NT2/D1 (cell line): ENCODE data around the gene KCNH6.

ENCODE experiments used
- DNase-seq: peaks from one replicate; pipeline ENCODE4 v3.0.0-alpha.2; 2011; ENCODE audit warnings: low read depth, low spot score
- H3K27me3 ChIP-seq: 2 replicates; pipeline ENCODE4 v1.6.0; 2011; ENCODE audit warnings: mild to moderate bottlenecking; ENCODE audit not compliant: insufficient read length, insufficient read depth
- H3K36me3 ChIP-seq: 2 replicates; pipeline ENCODE4 v1.6.1; 2011; ENCODE audit warnings: mild to moderate bottlenecking, low read length, mixed read lengths; ENCODE audit not compliant: insufficient read depth, insufficient read length
- H3K4me1 ChIP-seq: 2 replicates; pipeline ENCODE4 v1.5.1; 2011; ENCODE audit not compliant: insufficient read depth, insufficient read length
- H3K4me3 ChIP-seq: 2 replicates; pipeline ENCODE4 v1.5.1; 2011; ENCODE audit warnings: low read depth; ENCODE audit not compliant: insufficient read length
- H3K9ac ChIP-seq: 2 replicates; pipeline ENCODE4 v1.6.0; 2011; ENCODE audit warnings: low read depth; ENCODE audit not compliant: insufficient read length
- H3K9me3 ChIP-seq: 2 replicates; pipeline ENCODE4 v1.5.1; 2011; ENCODE audit warnings: mild to moderate bottlenecking, low read length; ENCODE audit not compliant: insufficient read depth
- SUZ12 ChIP-seq: IDR thresholded peaks from 2 replicates; pipeline ENCODE4 v1.6.1; 2011; ENCODE audit not compliant: insufficient read length, insufficient read depth; ENCODE audit errors: extremely low read depth
- YY1 ChIP-seq: IDR thresholded peaks from 2 replicates; pipeline ENCODE4 v1.6.1; 2011; ENCODE audit not compliant: insufficient read length, insufficient read depth
- ZNF274 ChIP-seq: IDR thresholded peaks from 2 replicates; pipeline ENCODE4 v1.6.1; 2011; ENCODE audit warnings: mild to moderate bottlenecking, low read depth, low read length

KCNH6 gene

GRCh38 chr17:63504261-63504660 is 18.9 kb upstream of the KCNH6 start:
- H3K27me3 ChIP-seq, result peaks cover 18% of the 10 kb centered on the region
- DNase-seq, result no peak
- H3K9me3 ChIP-seq, result no peaks in the 10 kb centered on the region; the same call in 1 of the 2 replicates
- no peaks in the 10 kb centered on the region for H3K4me1 ChIP-seq
- no peak overlapping the region for H3K9ac ChIP-seq
- H3K4me3 ChIP-seq, result no peak overlapping the region
- TF ChIP-seq SUZ12, result no peak
- TF ChIP-seq ZNF274, result no peak
- TF ChIP-seq YY1, result no peak
- H3K36me3 ChIP-seq, result no peaks in the 10 kb centered on the region

DNA sequence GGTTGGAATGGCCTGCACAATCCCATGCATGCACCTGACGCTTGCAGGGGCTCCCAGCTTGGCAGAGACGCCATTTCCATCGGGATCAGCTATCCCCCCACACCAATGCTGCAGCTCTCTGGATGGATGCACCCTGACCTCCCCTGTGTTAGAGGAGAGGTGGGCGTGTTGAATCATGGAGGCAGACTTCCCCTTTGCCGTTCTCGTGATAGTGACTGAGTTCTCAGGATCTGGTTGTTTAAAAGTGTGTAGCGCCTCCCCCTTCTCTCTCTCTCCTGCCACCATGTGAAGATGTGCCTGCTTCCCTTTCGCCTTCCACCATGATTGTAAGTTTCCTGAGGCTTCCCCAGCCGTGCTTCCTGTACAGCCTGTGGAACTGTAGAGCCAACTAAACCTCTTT is 17.8 kb upstream of the KCNH6 start:
- no peaks in the 10 kb centered on the region for H3K4me1 ChIP-seq
- no peaks in the 10 kb centered on the region; the same call in 1 of the 2 replicates for H3K9me3 ChIP-seq
- no peak overlapping the region for H3K9ac ChIP-seq
- H3K4me3 ChIP-seq, result no peak overlapping the region
- no peak for DNase-seq
- H3K27me3 ChIP-seq, result peaks cover 17% of the 10 kb centered on the region
- TF ChIP-seq SUZ12 (no peak), ZNF274 (no peak), YY1 (no peak)
- H3K36me3 ChIP-seq, result no peaks in the 10 kb centered on the region

GRCh38 chr17:63506627-63507026 is 16.5 kb upstream of the KCNH6 start:
- Histone ChIP-seq H3K9me3 (no peaks in the 10 kb centered on the region; the same call in 1 of the 2 replicates), H3K36me3 (no peaks in the 10 kb centered on the region), H3K4me1 (no peaks in the 10 kb centered on the region), H3K27me3 (peaks cover 6% of the 10 kb centered on the region), H3K4me3 (no peak overlapping the region), H3K9ac (no peak overlapping the region)
- no peak for DNase-seq
- TF ChIP-seq YY1, result no peak
- TF ChIP-seq ZNF274, result no peak
- no peak for TF ChIP-seq SUZ12

DNA sequence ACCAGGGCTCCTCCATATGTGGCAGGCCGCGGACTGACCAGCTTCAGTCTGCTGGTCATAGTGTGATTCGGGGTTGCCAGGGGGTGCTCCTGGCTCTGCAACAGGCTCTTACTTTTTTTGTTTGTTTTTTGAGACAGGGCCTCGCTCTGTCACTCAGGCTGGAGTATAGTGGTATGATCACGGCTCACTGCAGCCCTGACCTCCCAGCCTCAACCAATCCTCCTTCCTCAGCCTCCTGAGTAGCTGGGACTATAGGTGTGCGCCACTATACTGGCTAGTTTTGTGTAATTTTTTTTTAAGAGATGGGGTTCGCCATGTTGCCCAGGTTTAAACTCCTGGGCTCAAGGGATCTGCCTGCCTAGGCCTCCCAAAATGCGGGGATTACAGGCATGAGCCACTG is 11.8 kb upstream of the KCNH6 start:
- Histone ChIP-seq H3K9ac (no peak overlapping the region), H3K27me3 (peaks cover 11% of the 10 kb centered on the region)

GRCh38 chr17:63512388-63512787 is 10.8 kb upstream of the KCNH6 start:
- Histone ChIP-seq H3K27me3 (peaks cover 11% of the 10 kb centered on the region), H3K9me3 (no peaks in the 10 kb centered on the region), H3K4me3 (no peak overlapping the region), H3K9ac (no peak overlapping the region), H3K4me1 (no peaks in the 10 kb centered on the region), H3K36me3 (no peaks in the 10 kb centered on the region)
- DNase-seq, result no peak
- TF ChIP-seq ZNF274 (no peak), SUZ12 (no peak), YY1 (no peak)

More for the DNA sequence above, 11.8 kb upstream of the KCNH6 start:
- Histone ChIP-seq H3K4me1 (no peaks in the 10 kb centered on the region), H3K9me3 (no peaks in the 10 kb centered on the region), H3K4me3 (no peak overlapping the region), H3K36me3 (no peaks in the 10 kb centered on the region)
- no peak for DNase-seq
- TF ChIP-seq ZNF274, result no peak
- no peak for TF ChIP-seq SUZ12
- TF ChIP-seq YY1, result no peak

GRCh38 chr17:63512896-63513644 is 10.1 kb upstream of the KCNH6 start:
- Histone ChIP-seq H3K36me3 (no peaks in the 10 kb centered on the region), H3K27me3 (peaks cover 11% of the 10 kb centered on the region), H3K4me3 (no peak overlapping the region), H3K4me1 (no peaks in the 10 kb centered on the region), H3K9me3 (no peaks in the 10 kb centered on the region), H3K9ac (no peak overlapping the region)
- no peak for TF ChIP-seq ZNF274
- TF ChIP-seq YY1, result no peak
- no peak for TF ChIP-seq SUZ12
- DNase-seq, result no peak

- no peak for DNase-seq
- Histone ChIP-seq H3K27me3 (peaks cover 8% of the 10 kb centered on the region), H3K9me3 (no peaks in the 10 kb centered on the region), H3K9ac (no peak overlapping the region), H3K36me3 (no peaks in the 10 kb centered on the region), H3K4me3 (no peak overlapping the region), H3K4me1 (no peaks in the 10 kb centered on the region)
- no peak for TF ChIP-seq YY1
- no peak for TF ChIP-seq ZNF274
- no peak for TF ChIP-seq SUZ12
Measured at GRCh38 chr17:63514477-63514876, 8.7 kb upstream of the KCNH6 start.
